Limb (tissue), 2 donors: ENCODE results near the gene S100A3.

Source experiments
- DNase-seq, 2 donors: peaks; one replicate each; pipeline ENCODE4 v3.0.0-alpha.2; 2016; ENCODE audit errors: extremely low spot score in 2 of 2

Gene S100A3

GRCh38 chr1:153549741-153550397, 811 bp upstream of the S100A3 start:
- no peak for DNase-seq

DNA sequence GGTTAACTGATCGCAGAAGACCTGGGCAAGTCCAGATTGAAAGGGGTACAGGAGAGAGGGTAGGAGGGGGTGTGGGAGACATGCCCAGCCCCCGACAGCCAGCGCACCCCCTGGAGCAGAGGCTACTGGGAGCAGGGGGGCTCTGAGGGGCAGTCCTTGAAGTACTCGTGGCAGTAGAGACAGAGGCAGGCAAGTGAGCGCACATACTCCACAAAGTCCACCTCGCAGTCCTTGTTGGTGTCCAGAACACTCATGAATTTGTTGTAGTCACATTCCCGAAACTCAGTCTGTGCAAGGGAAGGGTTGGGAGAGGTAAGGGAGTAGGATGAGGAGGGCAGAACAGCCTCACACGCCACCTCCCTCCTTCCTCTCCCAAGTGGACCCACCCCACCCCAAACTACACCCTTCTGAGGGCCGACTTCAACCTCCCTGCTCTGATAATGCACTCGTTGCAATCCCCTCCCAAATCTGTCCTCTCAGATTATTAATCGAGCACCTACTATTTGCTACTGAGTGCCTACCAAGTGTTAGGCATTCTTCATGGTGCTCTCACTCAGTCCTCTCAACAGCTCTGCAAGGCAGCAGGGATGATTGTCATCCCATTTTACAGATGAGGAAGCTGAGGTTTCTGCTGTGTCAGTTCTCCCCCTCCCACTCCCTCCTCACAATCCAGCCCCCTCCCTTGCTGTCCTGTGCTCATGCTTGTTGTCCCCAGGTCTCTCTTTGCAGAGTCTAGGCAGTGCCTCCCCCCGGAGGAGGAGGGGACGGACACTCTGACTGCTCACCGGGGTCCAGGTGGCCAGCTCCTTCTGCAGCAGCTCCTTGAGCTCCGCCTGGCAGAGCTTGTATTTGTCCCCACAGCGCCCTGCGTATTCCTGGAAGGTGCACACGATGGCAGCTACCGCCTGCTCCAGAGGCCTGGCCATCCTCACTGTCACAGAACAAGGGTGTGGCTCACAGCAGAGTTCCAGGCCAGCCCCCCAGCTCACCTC, 1.2 kb downstream of the S100A3 start:
- no peak for DNase-seq

GRCh38 chr1:153546796-153547559, 2.1 kb downstream of the S100A3 start:
- DNase-seq = no peak

GRCh38 chr1:153546371-153546770, 2.7 kb downstream of the S100A3 start:
- DNase-seq = no peak

GRCh38 chr1:153545067-153546055, 3.7 kb downstream of the S100A3 start, which contains the start of gene S100A4:
S100A4 (minus strand) TSS chr1:153545806; CDS start chr1:153544794, 1,012 bp downstream.
- peak; percentile 93 for DNase-seq

- no peak for DNase-seq
Observed at GRCh38 chr1:153544453-153545066, 4.5 kb downstream of the S100A3 start.

GRCh38 chr1:153543736-153544135, 5.3 kb downstream of the S100A3 start:
- DNase-seq = no peak

DNA sequence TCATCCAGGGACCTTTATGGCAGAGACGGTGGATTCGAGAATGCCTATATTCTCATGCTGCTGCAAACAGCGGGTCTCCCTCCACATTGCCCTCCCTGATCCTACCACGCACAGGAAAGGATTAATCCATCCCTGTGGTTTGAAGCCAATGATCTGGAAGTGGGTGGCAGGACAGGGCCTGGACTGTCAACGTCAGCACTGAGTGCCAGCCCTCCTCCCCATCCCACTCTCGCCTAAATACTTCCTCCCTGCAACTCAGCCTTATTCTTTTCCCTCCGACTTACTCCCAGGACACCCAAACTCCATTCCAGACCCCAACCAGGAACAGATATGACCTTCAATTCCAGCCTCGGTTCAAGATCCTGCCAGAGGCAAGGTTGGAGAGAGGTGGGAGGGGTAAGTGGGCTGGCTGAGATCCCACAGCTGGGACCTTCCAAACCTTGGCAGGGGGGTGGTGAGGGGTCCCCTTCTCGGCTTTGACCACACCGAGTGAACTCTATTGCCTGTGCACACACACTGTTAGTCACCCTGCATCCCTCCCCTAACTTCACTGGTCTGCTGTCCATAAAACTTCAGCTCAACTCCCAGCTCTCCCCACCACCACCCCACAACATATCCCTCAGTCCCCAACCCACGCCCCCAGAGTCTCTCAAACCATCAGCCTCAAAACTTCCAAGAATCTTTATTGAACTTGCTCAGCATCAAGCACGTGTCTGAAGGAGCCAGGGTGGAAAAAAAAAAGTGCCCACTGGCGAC, 5.9 kb downstream of the S100A3 start:
- DNase-seq = no peak

DNA sequence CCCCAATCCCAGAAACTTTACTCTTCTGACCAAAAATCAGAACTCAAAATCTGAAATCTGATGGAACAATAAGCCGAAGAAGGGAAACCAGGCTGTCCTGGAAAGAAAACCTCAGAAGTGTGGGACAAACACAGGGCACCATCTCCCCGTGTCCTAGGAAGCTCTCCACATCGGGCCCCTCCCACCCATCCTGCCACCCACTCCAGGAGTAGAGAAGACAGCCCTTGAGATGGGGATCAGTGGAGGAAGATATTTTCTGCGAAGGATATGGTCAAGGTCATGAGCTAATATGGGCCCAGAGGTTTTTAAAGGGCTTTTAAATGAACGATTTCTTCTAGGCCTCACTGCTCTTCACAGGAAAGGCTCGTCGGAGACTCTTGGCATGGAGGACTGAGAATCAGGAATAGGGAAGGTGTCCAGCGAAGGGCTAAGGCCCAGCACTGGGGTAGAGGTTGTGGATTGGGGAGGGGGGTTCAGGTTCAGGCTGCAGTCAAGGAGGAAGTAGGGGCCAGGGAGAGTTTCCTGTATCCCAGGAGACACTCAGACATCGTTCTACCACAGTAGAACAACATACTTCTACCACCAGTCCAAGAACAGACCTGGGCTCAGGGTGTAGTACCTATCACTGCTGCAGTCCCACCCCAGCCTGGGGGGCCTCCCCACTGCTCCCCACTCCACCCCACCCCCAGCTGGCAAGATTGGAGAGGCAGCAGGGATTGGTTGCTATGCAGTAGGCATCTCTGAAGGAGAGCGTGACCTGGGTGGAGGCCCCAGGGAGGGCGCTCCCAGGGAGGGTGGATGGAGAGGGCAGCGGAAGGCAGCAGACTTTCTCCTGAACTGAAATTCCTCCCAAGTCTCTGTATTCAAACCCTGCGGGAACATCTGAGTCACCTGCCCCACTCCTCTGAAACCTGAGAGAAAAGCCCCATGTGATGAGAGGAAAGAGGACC, 7.1 kb downstream of the S100A3 start:
- DNase-seq = no peak

DNA sequence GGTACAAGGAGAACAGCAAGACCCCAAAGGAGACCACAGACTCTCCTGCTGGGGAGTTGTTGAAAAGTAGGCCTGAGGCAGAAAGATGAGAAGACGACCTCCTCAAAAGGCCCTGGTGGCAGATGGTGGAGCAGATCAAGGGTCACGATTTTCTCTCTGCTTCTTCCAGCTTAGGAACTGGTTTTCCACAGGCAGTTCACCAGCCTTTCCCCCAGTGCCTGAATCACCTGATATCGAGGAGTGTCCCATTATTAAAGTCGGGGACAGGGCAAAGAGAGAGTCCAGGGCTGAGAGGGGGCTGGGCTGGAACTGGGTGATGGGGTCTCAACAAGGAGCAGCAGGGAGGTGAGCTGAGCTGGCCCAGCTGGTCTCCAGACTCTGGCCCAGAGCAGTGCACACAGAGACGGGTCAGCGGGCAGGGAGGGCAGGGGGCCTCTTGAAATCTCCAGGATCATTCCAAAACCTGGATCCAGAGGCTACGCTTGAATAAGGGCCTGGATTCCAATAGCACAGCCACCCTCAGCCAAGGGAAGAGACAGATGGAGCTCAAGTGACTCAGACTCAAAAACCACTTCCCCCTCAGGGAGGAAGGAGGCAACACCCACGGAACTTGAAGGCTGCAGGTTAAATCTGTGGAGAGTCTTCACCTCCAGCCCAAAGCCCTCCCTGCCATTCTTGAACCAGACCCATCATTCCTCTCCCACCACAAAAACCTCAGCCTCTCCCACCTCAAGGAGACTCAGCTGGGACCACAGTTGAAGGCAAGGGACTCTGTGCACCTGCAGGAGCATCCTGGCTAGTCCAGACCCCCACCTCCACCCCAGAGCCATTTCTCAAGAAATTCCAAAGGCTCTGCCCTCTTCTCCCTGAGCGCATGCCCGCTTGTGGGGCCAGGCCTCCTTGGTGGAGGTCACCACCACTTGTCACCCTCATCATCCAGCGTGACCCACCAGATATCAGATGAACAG, 8.4 kb downstream of the S100A3 start, which contains the start of gene S100A5:
S100A5 (minus strand) TSS at position 541 of the 968 bp plus-strand sequence. CDS start 743 bp downstream, outside the sequence.
- DNase-seq = no peak

DNA sequence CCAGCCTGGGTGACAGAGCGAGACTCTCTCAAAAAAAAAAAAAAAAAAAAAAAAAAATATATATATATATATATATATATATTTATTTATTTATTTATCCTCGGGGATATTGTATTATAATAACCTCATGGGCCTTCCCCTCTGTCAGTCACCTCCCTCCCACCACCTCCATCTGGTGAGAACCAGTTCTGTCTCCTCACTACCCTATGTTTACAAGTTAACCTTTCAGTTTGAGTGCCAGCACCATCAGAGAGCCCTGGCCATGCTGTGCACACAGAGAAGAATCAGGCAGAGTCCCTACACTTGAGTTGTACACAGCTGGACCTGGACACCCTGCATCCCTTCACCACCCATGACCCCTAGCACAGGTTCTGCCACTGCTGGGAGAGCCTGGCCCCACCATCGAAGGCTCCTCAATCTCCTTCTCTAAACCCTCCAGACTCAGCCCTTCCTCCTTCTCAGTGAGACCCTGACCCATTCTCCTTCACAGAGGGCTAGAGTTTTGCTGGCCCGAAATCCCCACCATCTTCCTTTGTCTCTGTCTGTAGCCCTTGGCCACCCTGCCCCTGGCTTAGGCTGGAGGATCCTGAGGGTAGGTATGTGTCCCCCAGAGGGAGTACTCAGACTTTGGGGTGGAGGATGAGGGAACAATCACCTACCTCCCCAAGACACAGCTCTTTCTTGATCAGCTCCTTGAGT, 9.5 kb downstream of the S100A3 start:
- DNase-seq = no peak

DNA sequence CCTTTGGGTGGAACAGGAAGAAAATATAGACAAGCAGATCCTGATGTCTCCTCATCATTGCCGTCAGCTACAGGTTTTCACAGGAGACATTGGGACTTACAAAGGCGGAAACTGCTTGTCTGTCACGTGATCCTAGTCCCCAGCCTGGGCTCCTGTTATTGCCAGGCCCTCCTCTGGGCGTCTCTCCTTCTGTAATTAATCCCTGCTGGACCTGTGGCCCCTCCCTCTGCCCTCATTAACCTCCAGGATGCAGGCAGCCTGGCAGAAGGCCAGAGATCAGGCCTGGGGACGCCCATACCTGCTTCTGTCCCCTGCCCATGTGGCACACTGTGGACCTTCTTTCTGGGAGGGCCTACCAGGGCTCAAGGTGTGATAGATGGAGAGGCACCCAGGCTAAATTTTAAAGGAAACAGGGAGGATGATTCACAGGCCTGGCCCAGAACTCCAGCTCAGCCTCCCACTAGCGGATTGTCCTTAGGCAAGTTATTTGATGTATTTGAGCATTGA, 10.7 kb downstream of the S100A3 start:
- DNase-seq = no peak

- no peak for DNase-seq
Observed at GRCh38 chr1:153537376-153537730, 11.7 kb downstream of the S100A3 start.

DNA sequence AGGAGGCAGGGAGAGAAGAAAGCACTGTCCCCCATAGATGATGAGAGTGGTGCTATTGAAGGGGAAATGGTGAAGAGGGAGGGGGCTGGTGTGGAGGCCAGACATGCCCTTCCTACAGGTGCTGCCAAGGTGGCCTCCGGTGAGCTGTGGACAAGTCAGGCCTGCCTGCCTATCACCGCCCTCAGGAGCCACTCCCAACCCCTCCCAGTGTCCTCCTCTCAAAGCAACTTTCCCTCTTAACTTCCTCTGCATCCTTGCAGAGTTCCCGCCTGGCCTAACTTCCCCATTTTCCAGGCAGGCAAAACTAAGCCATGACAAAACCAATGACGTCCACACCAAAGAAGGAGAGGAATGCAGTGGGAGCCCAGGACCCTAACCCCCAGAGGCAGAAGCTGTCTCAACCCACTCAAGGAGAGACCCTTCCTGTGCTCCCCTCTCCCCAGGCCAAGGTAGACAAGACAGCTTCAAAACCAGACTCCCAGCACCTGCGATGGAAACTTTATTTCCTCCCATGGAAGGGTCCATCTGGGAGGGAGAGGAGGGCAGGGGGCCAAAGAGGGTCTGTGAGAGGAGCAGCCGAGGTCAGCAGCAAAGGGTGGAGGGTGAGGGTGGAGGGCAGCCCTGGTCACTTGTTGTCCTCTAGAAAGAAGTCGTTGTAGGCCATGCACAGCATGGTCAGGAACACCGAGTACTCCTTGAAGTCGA, 12.2 kb downstream of the S100A3 start:
- no peak for DNase-seq

DNA sequence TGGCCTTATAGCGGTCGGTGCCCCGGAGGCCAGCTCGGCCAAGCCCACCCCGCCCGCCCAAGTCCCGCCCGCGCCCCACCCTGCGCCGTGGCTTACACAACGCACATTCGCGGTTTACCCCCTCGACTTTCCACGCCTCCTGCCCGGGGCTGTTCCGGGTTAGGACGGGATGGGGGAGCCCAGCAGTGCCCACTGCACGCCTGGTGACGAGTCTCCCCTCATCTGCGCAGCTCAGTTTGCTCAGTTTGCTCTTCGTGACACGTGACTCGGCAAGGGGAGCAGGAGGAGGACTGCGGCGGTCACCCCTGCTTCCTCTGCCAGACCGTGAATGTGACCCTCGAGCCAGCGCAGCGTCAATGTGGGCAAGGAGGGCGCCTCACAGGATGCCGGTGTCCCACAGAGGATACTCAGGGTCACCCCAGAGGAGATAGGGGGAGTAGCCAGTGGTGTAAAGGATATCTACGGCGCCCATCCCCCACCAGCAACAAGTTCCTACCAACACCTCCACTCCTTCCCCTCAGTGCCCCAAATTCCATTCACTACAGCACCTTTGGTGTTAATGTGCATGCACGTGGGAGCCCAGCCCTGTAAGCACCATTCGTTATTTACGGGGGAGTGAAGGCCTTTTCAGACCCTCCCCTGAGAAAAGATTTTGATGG, 12.9 kb downstream of the S100A3 start:
- DNase-seq = peak; percentile 69 to 80
